Left ventricle myocardium inferior (tissue), 1 donor: Measurements from ENCODE around the gene TSACC. TPM values are rescaled to one million over a fixed set of nuclear protein-coding genes. Genes with fewer than 3 reads are reported as not detected.
"Not testable (repeated sequence)": the region's sequence is repeated elsewhere in the genome, so short reads cannot be mapped to it uniquely, and the experiment has no call there.

Source experiments
- DNase-seq: peaks from one replicate; pipeline ENCODE4 v3.0.0-alpha.2; 2020
- H3K27ac ChIP-seq: fragments of 200-600 bp; replicated peaks from 2 replicates; pipeline ENCODE4 v1.8.0; 2021
- H3K27me3 ChIP-seq: fragments of 200-600 bp; 2 replicates; pipeline ENCODE4 v1.8.0; 2021; ENCODE audit warnings: low read depth
- H3K36me3 ChIP-seq: fragments of 200-600 bp; 2 replicates; pipeline ENCODE4 v1.8.0; 2021
- H3K4me1 ChIP-seq: fragments of 200-600 bp; 2 replicates; pipeline ENCODE4 v1.8.0; 2021
- H3K4me3 ChIP-seq: fragments of 200-600 bp; 2 replicates; pipeline ENCODE4 v1.8.0; 2021; ENCODE audit warnings: mild to moderate bottlenecking, moderate library complexity
- H3K9me3 ChIP-seq: fragments of 200-600 bp; replicated peaks from 2 replicates; pipeline ENCODE4 v1.8.0; 2021
- CTCF ChIP-seq: fragments of 200-600 bp; IDR thresholded peaks from 2 replicates; pipeline ENCODE4 v1.8.0; 2021; ENCODE audit warnings: antibody characterized with exemption, mild to moderate bottlenecking, borderline replicate concordance
- intact Hi-C: fragments of 100-400 bp; cut with micrococcal nuclease; formaldehyde crosslinking; loops from one replicate; pipeline ENCODE4 v1.11.0; 2022
- total RNA-seq: library from RNA; stranded (reverse); fragmentation: NEBNext Ultra II Directional; extraction: Animal tissue kit (Norgen Biotek cat#: 25700); gene quantifications from one replicate; pipeline ENCODE4 v1.2.1, GENCODE V29; 2021
- donor health status: DM: no; HTN: yes; CAD: no; lungs with severe emphysema.

Gene TSACC
- total RNA-seq, 1 donor from 2014 or later, result 0.58 TPM

DNA sequence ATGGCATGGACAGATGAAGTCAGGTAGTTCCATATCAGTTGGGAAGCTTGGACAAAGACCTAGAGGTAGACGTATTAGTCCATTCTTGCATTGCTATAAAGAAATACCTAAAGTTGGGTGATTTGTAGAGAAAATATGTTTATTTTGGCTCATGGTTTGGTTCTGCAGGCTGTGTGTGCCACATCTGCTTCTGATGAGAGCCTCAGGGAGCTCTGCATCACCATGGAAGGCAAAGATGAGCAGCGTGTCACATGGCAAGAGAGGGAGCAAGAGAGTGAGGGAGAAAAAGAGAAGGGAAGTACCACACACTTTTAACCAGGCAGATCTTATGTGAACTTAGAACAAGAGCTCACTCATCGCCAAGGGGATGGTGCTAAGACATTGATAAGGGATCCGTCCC, 9.0 kb downstream of the TSACC start:
- no peaks in the 10 kb centered on the region for H3K36me3 ChIP-seq

GRCh38 chr1:156352481-156352880, 14.2 kb downstream of the TSACC start:
- DNase-seq, H3K9me3 ChIP-seq, H3K27ac ChIP-seq, H3K4me1 ChIP-seq, intact Hi-C loops, H3K4me3 ChIP-seq, H3K36me3 ChIP-seq: not testable (repeated sequence)
- H3K27me3 ChIP-seq, result peaks cover 67% of the 10 kb centered on the region

More for the DNA sequence above, 9.0 kb downstream of the TSACC start:
- DNase-seq, result no peak
- Histone ChIP-seq H3K27ac (no peak overlapping the region), H3K9me3 (no peaks in the 10 kb centered on the region), H3K27me3 (peaks cover 48% of the 10 kb centered on the region), H3K4me1 (no peaks in the 10 kb centered on the region), H3K4me3 (no peak overlapping the region)
- intact Hi-C loops, result no loop called here
- TF ChIP-seq CTCF, result no peak

DNA sequence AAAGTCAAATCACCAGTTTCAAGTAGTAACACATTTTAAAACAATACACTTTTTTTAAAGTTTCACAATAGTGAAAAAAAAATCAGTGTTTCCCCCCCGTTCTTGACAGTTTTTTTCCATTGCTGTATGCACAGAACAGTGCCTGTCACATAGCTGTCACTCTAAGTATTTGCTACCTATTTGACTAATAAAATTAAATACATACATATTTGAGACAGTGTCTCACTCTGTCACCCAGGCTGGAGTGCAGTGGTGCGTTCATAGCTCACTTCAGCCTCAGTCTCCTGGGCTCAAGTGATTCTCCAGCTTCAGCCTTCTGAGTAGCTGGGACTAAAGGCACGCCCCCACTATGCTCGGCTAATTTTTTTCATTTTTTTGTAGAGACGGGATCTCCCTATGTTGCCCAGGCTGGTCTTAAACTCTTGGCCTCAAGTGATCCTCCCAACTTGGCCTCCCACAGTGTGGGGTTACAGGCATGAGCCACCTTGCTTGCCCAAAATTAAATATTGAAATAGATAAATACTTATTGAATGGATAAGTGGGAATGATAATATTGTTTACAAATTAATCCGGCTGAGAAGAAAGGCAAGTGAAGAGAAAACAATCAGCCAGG, 18.0 kb downstream of the TSACC start:
- DNase-seq, result no peak
- H3K4me1 ChIP-seq, result no peaks in the 10 kb centered on the region
- H3K4me3 ChIP-seq, result no peak overlapping the region
- intact Hi-C loops, result no loop called here
- no peaks in the 10 kb centered on the region for H3K36me3 ChIP-seq
- H3K9me3 ChIP-seq, result no peaks in the 10 kb centered on the region
- peaks cover 88% of the 10 kb centered on the region for H3K27me3 ChIP-seq
- H3K27ac ChIP-seq, result no peak overlapping the region
- no peak for TF ChIP-seq CTCF

- Histone ChIP-seq H3K4me1 (no peaks in the 10 kb centered on the region), H3K4me3 (no peak overlapping the region), H3K9me3 (no peaks in the 10 kb centered on the region), H3K36me3 (no peaks in the 10 kb centered on the region), H3K27me3 (peaks cover 87% of the 10 kb centered on the region), H3K27ac (no peak overlapping the region)
- intact Hi-C loops, result no loop called here
- peak; percentile 66 for TF ChIP-seq CTCF
- DNase-seq, result no peak
These were observed 18.7 kb downstream of the TSACC start for GRCh38 chr1:156356875-156357534.

DNA sequence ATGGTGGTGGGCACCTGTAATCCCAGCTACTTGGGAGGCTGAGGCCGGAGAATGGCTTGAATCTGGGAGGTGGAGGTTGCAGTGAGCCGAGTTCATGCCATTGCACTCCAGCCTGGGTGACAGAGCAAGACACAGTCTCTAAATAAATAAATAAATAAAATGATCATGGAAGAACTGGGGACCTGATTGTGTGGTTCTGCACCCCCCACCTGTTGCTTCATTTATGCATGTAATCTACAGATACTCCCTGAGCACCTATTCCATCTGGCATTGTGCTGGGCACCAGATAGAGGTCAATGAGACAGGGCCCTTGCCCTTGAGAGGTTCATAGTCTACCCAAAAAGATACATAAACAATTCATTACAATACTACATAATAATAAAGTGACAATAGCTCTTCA, 19.7 kb downstream of the TSACC start:
- no peaks in the 10 kb centered on the region for H3K4me1 ChIP-seq
- no peak overlapping the region for H3K4me3 ChIP-seq
- H3K36me3 ChIP-seq, result no peaks in the 10 kb centered on the region
- no peaks in the 10 kb centered on the region for H3K9me3 ChIP-seq
- DNase-seq, result no peak
- intact Hi-C loops, result no loop called here
- no peak overlapping the region for H3K27ac ChIP-seq
- H3K27me3 ChIP-seq, result peaks cover 89% of the 10 kb centered on the region
- TF ChIP-seq CTCF, result no peak

GRCh38 chr1:156358641-156359040, 20.3 kb downstream of the TSACC start:
- Histone ChIP-seq H3K4me3 (no peak overlapping the region), H3K4me1 (no peaks in the 10 kb centered on the region), H3K9me3 (no peaks in the 10 kb centered on the region), H3K36me3 (no peaks in the 10 kb centered on the region), H3K27me3 (peaks cover 88% of the 10 kb centered on the region), H3K27ac (no peak overlapping the region)
- no peak for TF ChIP-seq CTCF
- no peak for DNase-seq
- intact Hi-C loops, result no loop called here
